IPS-18a (cell line): ENCODE measurements around the gene MMGT1.
A peak's percentile ranks its signal among the peaks of the same experiment; 100 is the strongest.

ENCODE experiments used
- H3K27ac ChIP-seq: one replicate; pipeline ENCODE4 v1.5.1; 2013; ENCODE audit warnings: low read length
- H3K27me3 ChIP-seq: one replicate; pipeline ENCODE4 v1.6.1; 2013; ENCODE audit warnings: mild to moderate bottlenecking, low read length; ENCODE audit not compliant: control insufficient read depth, insufficient read depth
- H3K36me3 ChIP-seq: one replicate; pipeline ENCODE4 v1.6.1; 2013; ENCODE audit warnings: low read depth, low read length; ENCODE audit not compliant: control insufficient read depth
- H3K4me1 ChIP-seq: one replicate; pipeline ENCODE4 v1.6.1; 2013; ENCODE audit warnings: low read depth, low read length; ENCODE audit not compliant: control insufficient read depth
- H3K4me3 ChIP-seq: one replicate; pipeline ENCODE4 v1.5.1; 2013; ENCODE audit warnings: low read length
- H3K9ac ChIP-seq: one replicate; pipeline ENCODE4 v1.6.1; 2013; ENCODE audit warnings: mild to moderate bottlenecking, low read length, moderate library complexity
- H3K9me3 ChIP-seq: one replicate; pipeline ENCODE4 v1.6.1; 2013; ENCODE audit warnings: low read depth, low read length; ENCODE audit not compliant: control insufficient read depth

Gene MMGT1

GRCh38 chrX:135982860-135983259 is 9.1 kb upstream of the MMGT1 start:
- H3K36me3 ChIP-seq, result no peaks in the 10 kb centered on the region
- no peak overlapping the region for H3K4me3 ChIP-seq
- peaks cover 5% of the 10 kb centered on the region for H3K4me1 ChIP-seq
- H3K27ac ChIP-seq, result no peak overlapping the region
- no peak overlapping the region for H3K9ac ChIP-seq
- H3K9me3 ChIP-seq, result peaks cover 21% of the 10 kb centered on the region
- no peaks in the 10 kb centered on the region for H3K27me3 ChIP-seq

- peaks cover 29% of the 10 kb centered on the region for H3K9me3 ChIP-seq
- H3K27me3 ChIP-seq, result no peaks in the 10 kb centered on the region
- H3K4me1 ChIP-seq, result peaks cover 5% of the 10 kb centered on the region
- H3K9ac ChIP-seq, result no peak overlapping the region
- no peaks in the 10 kb centered on the region for H3K36me3 ChIP-seq
- H3K27ac ChIP-seq, result no peak overlapping the region
- H3K4me3 ChIP-seq, result no peak overlapping the region
Observed at GRCh38 chrX:135981668-135982067, 7.9 kb upstream of the MMGT1 start.

- Histone ChIP-seq H3K27me3 (no peaks in the 10 kb centered on the region), H3K4me1 (peaks cover 5% of the 10 kb centered on the region), H3K36me3 (no peaks in the 10 kb centered on the region), H3K9ac (no peak overlapping the region), H3K9me3 (peaks cover 29% of the 10 kb centered on the region), H3K4me3 (no peak overlapping the region), H3K27ac (no peak overlapping the region)
Observed at GRCh38 chrX:135981010-135981409, 7.2 kb upstream of the MMGT1 start.

- H3K27me3 ChIP-seq, result no peaks in the 10 kb centered on the region
Observed at GRCh38 chrX:135977611-135978010, 3.8 kb upstream of the MMGT1 start.

GRCh38 chrX:135975421-135975820 is 1.6 kb upstream of the MMGT1 start:
- Histone ChIP-seq H3K27me3 (no peaks in the 10 kb centered on the region), H3K4me3 (no peak overlapping the region), H3K9me3 (peaks cover 28% of the 10 kb centered on the region), H3K36me3 (no peaks in the 10 kb centered on the region), H3K9ac (no peak overlapping the region), H3K4me1 (no peaks in the 10 kb centered on the region), H3K27ac (no peak overlapping the region)

More at GRCh38 chrX:135977611-135978010, 3.8 kb upstream of the MMGT1 start:
- Histone ChIP-seq H3K9me3 (peaks cover 27% of the 10 kb centered on the region), H3K36me3 (no peaks in the 10 kb centered on the region), H3K4me1 (no peaks in the 10 kb centered on the region), H3K4me3 (no peak overlapping the region), H3K27ac (no peak overlapping the region), H3K9ac (no peak overlapping the region)

GRCh38 chrX:135974279-135974856 is 580 bp upstream of the MMGT1 start:
- H3K27me3 ChIP-seq, result no peaks in the 10 kb centered on the region
- peaks cover 26% of the 10 kb centered on the region for H3K9me3 ChIP-seq
- peak overlapping the region; percentile 51 for H3K4me3 ChIP-seq
- no peak overlapping the region for H3K9ac ChIP-seq
- H3K27ac ChIP-seq, result no peak overlapping the region
- no peaks in the 10 kb centered on the region for H3K4me1 ChIP-seq
- no peaks in the 10 kb centered on the region for H3K36me3 ChIP-seq

GRCh38 chrX:135973025-135973547 is 702 bp downstream of the MMGT1 start:
- no peaks in the 10 kb centered on the region for H3K4me1 ChIP-seq
- H3K4me3 ChIP-seq, result peak overlapping the region; percentile 90
- H3K27me3 ChIP-seq, result no peaks in the 10 kb centered on the region
- no peaks in the 10 kb centered on the region for H3K36me3 ChIP-seq
- H3K27ac ChIP-seq, result no peak overlapping the region
- H3K9me3 ChIP-seq, result peaks cover 25% of the 10 kb centered on the region
- peak overlapping the region; percentile 82 for H3K9ac ChIP-seq

- no peak overlapping the region for H3K9ac ChIP-seq
- no peak overlapping the region for H3K4me3 ChIP-seq
- no peaks in the 10 kb centered on the region for H3K4me1 ChIP-seq
- no peaks in the 10 kb centered on the region for H3K36me3 ChIP-seq
- no peaks in the 10 kb centered on the region for H3K27me3 ChIP-seq
- no peak overlapping the region for H3K27ac ChIP-seq
- H3K9me3 ChIP-seq, result peaks cover 17% of the 10 kb centered on the region
Observed at GRCh38 chrX:135951291-135951690, 22.5 kb downstream of the MMGT1 start.

GRCh38 chrX:135944486-135944885 is 29.3 kb downstream of the MMGT1 start:
- Histone ChIP-seq H3K36me3 (no peaks in the 10 kb centered on the region), H3K27ac (no peak overlapping the region), H3K4me1 (no peaks in the 10 kb centered on the region), H3K9ac (no peak overlapping the region), H3K27me3 (no peaks in the 10 kb centered on the region), H3K4me3 (no peak overlapping the region), H3K9me3 (peaks cover 16% of the 10 kb centered on the region)

- H3K4me3 ChIP-seq, result no peak overlapping the region
- no peak overlapping the region for H3K9ac ChIP-seq
- H3K4me1 ChIP-seq, result no peaks in the 10 kb centered on the region
- no peak overlapping the region for H3K27ac ChIP-seq
- peaks cover 6% of the 10 kb centered on the region for H3K9me3 ChIP-seq
- no peaks in the 10 kb centered on the region for H3K27me3 ChIP-seq
- no peaks in the 10 kb centered on the region for H3K36me3 ChIP-seq
Observed at GRCh38 chrX:135931644-135932487, 41.9 kb downstream of the MMGT1 start.

GRCh38 chrX:135927897-135928296 is 45.9 kb downstream of the MMGT1 start:
- H3K4me3 ChIP-seq, result no peak overlapping the region
- H3K36me3 ChIP-seq, result no peaks in the 10 kb centered on the region
- no peak overlapping the region for H3K9ac ChIP-seq
- H3K27ac ChIP-seq, result no peak overlapping the region
- H3K4me1 ChIP-seq, result no peaks in the 10 kb centered on the region
- H3K27me3 ChIP-seq, result no peaks in the 10 kb centered on the region
- H3K9me3 ChIP-seq, result peaks cover 13% of the 10 kb centered on the region
